HG03460 (cell line): ENCODE results near the gene APOBEC4.

Experiments used
- ATAC-seq: cut with Tn5 transposase; IDR thresholded peaks from one replicate; pipeline ENCODE4 v1.9.1; 2021; ENCODE audit not compliant: unreplicated experiment

Gene APOBEC4

GRCh38 chr1:183604815-183605214 lies 48.3 kb downstream of the APOBEC4 start:
- ATAC-seq: no peak

- peak; percentile 31 for ATAC-seq
Measured at GRCh38 chr1:183604038-183604808, 48.9 kb downstream of the APOBEC4 start.

GRCh38 chr1:183602510-183602909 lies 50.6 kb downstream of the APOBEC4 start:
- no peak for ATAC-seq

- no peak for ATAC-seq
Measured at GRCh38 chr1:183600634-183601033, 52.5 kb downstream of the APOBEC4 start.

- no peak for ATAC-seq
Measured at GRCh38 chr1:183600136-183600535, 53.0 kb downstream of the APOBEC4 start.

GRCh38 chr1:183598386-183598785 lies 54.7 kb downstream of the APOBEC4 start:
- ATAC-seq: peak; percentile 81

- no peak for ATAC-seq
Measured at GRCh38 chr1:183597656-183598347, 55.3 kb downstream of the APOBEC4 start.

- no peak for ATAC-seq
Measured at GRCh38 chr1:183596500-183596899, 56.6 kb downstream of the APOBEC4 start.
